ENCODE results near the gene PODXL. TPM values are rescaled to one million over a fixed set of nuclear protein-coding genes. Genes with fewer than 3 reads are reported as not detected.

Gene PODXL
- total RNA-seq, 2 donors from 2014 or later = 523 to 701 TPM

- DNase-seq = no peak
- peaks cover 16% of the 10 kb centered on the region for H3K4me1 ChIP-seq (ENCODE audit: control insufficient read depth, insufficient read depth, low read length)
- peak; percentile 55 for TF ChIP-seq CTCF (conservative IDR thresholded peaks at IDR 0.05)
- H3K9me3 ChIP-seq (ENCODE audit: control insufficient read depth, low read length) = no peaks in the 10 kb centered on the region
- H3K27ac ChIP-seq (ENCODE audit: low read depth, low read length) = peak overlapping the region; percentile 3
- no peaks in the 10 kb centered on the region for H3K27me3 ChIP-seq (ENCODE audit: control insufficient read depth, insufficient read depth, low read length, poor library complexity, severe bottlenecking)
- peaks cover 25% of the 10 kb centered on the region for H3K4me1 Mint-ChIP-seq
- WGBS, 2 experiments (ENCODE audit: insufficient coverage in 1 of 2, insufficient read length in 1 of 2) = 96 to 97% methylated on average over 5 to 14 of the region's 14 CpGs
- H3K4me3 ChIP-seq (ENCODE audit: low read length) = no peak overlapping the region
- peak overlapping the region; percentile 8 for H3K4me3 Mint-ChIP-seq
- H3K27ac Mint-ChIP-seq = peak overlapping the region; percentile 75
- H3K36me3 Mint-ChIP-seq (ENCODE audit: low read depth) = peaks cover 93% of the 10 kb centered on the region
- H3K9ac ChIP-seq (ENCODE audit: extremely low read depth, low read length, poor library complexity, severe bottlenecking) = no peak overlapping the region
- H3K9me3 Mint-ChIP-seq = no peaks in the 10 kb centered on the region
- H3K27me3 Mint-ChIP-seq (ENCODE audit: insufficient read depth) = no peaks in the 10 kb centered on the region
- peaks cover 96% of the 10 kb centered on the region for H3K36me3 ChIP-seq (ENCODE audit: control insufficient read depth, insufficient read depth, low read length)
Measured at GRCh38 chr7:131504157-131504899, 52.1 kb downstream of the PODXL start.

DNA sequence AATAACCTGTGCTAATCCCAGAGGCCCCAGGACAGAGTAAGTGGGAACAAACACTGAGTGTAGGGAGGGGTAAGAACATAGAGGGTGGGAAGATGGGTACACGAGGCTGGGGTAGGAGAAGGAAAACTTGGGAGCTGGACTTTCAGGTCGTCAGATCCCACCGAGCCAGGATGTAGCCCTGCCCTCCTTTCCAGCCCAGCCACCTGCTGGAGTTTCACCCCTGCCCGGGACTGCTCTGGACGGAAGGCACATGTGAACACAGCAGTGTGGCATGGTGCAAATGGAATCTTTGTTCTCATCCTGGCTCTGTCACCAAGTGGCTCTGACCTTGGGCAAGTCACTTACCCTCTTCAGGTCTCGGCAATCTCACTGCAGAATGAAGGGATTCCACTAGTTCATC, 52.8 kb downstream of the PODXL start:
- DNase-seq = no peak
- no peaks in the 10 kb centered on the region for H3K27me3 Mint-ChIP-seq (ENCODE audit: insufficient read depth)
- WGBS, 2 experiments (ENCODE audit: insufficient coverage in 1 of 2, insufficient read length in 1 of 2) = 92 to 97% methylated on average over 5 to 6 of the region's 6 CpGs
- H3K4me3 ChIP-seq (ENCODE audit: low read length) = no peak overlapping the region
- peaks cover 16% of the 10 kb centered on the region for H3K4me1 ChIP-seq (ENCODE audit: control insufficient read depth, insufficient read depth, low read length)
- no peaks in the 10 kb centered on the region for H3K27me3 ChIP-seq (ENCODE audit: control insufficient read depth, insufficient read depth, low read length, poor library complexity, severe bottlenecking)
- H3K9ac ChIP-seq (ENCODE audit: extremely low read depth, low read length, poor library complexity, severe bottlenecking) = no peak overlapping the region
- H3K9me3 Mint-ChIP-seq = no peaks in the 10 kb centered on the region
- no peak overlapping the region for H3K27ac ChIP-seq (ENCODE audit: low read depth, low read length)
- no peak for TF ChIP-seq CTCF (conservative IDR thresholded peaks at IDR 0.05)
- no peaks in the 10 kb centered on the region for H3K9me3 ChIP-seq (ENCODE audit: control insufficient read depth, low read length)
- H3K4me3 Mint-ChIP-seq = no peak overlapping the region
- H3K27ac Mint-ChIP-seq = peak overlapping the region; percentile 75
- peaks cover 93% of the 10 kb centered on the region for H3K36me3 Mint-ChIP-seq (ENCODE audit: low read depth)
- H3K36me3 ChIP-seq (ENCODE audit: control insufficient read depth, insufficient read depth, low read length) = peaks cover 96% of the 10 kb centered on the region
- peaks cover 22% of the 10 kb centered on the region for H3K4me1 Mint-ChIP-seq

GRCh38 chr7:131502810-131503508, 53.5 kb downstream of the PODXL start:
- Histone ChIP-seq H3K9ac (ENCODE audit: extremely low read depth, low read length, poor library complexity, severe bottlenecking) (no peak overlapping the region), H3K27me3 (ENCODE audit: control insufficient read depth, insufficient read depth, low read length, poor library complexity, severe bottlenecking) (no peaks in the 10 kb centered on the region), H3K36me3 (ENCODE audit: control insufficient read depth, insufficient read depth, low read length) (peaks cover 96% of the 10 kb centered on the region), H3K4me3 (ENCODE audit: low read length) (no peak overlapping the region), H3K9me3 (ENCODE audit: control insufficient read depth, low read length) (no peaks in the 10 kb centered on the region), H3K4me1 (ENCODE audit: control insufficient read depth, insufficient read depth, low read length) (peaks cover 16% of the 10 kb centered on the region), H3K27ac (ENCODE audit: low read depth, low read length) (no peak overlapping the region)
- no peak overlapping the region for H3K4me3 Mint-ChIP-seq
- no peak for DNase-seq
- H3K36me3 Mint-ChIP-seq (ENCODE audit: low read depth) = peaks cover 93% of the 10 kb centered on the region
- H3K27ac Mint-ChIP-seq = peak overlapping the region; percentile 88
- peaks cover 18% of the 10 kb centered on the region for H3K4me1 Mint-ChIP-seq
- TF ChIP-seq CTCF (conservative IDR thresholded peaks at IDR 0.05) = no peak
- WGBS, 2 experiments (ENCODE audit: insufficient coverage in 1 of 2, insufficient read length in 1 of 2) = 93 to 96% methylated on average over 9 of the region's 9 CpGs
- no peaks in the 10 kb centered on the region for H3K27me3 Mint-ChIP-seq (ENCODE audit: insufficient read depth)
- no peaks in the 10 kb centered on the region for H3K9me3 Mint-ChIP-seq

Measured in endodermal cell (in vitro differentiated cells).